ENCODE measurements around the gene PHAF1. TPM values are rescaled to one million over a fixed set of nuclear protein-coding genes. Genes with fewer than 3 reads are reported as not detected.

The PHAF1 gene
- total RNA-seq, 2 experiments from 2014 or later: 11.3 to 14.0 TPM

- H3K4me3 Mint-ChIP-seq: no peak overlapping the region
- H3K36me3 Mint-ChIP-seq (ENCODE audit: low read depth): peaks cover 6% of the 10 kb centered on the region
- no peaks in the 10 kb centered on the region for H3K27me3 Mint-ChIP-seq
- H3K27ac Mint-ChIP-seq: no peak overlapping the region
- ATAC-seq (no peak), DNase-seq (no peak)
- no peaks in the 10 kb centered on the region for H3K9me3 Mint-ChIP-seq
- peaks cover 28% of the 10 kb centered on the region for H3K4me1 Mint-ChIP-seq (ENCODE audit: low read depth)
- intact Hi-C loops (cut with micrococcal nuclease): loop anchor here (5.0 kb wide), 1 partner anchor 97 kb away; no protein-coding TSS in a partner anchor
- ChIA-PET POLR2A (no interaction called here), CTCF (interaction anchor here (1.1 to 3.0 kb wide), 2 partner anchors 41 to 284 kb away, joined by 3 to 12 read pairs; partner anchors contain the start of gene NAE1)
- no peak for TF ChIP-seq CTCF (IDR thresholded peaks at IDR 0.05)
These were observed 5.1 kb downstream of the PHAF1 start for GRCh38 chr16:67114793-67115192.

GRCh38 chr16:67115639-67116038 is 5.9 kb downstream of the PHAF1 start:
- Mint-ChIP-seq H3K4me3 (no peak overlapping the region), H3K27ac (no peak overlapping the region), H3K27me3 (no peaks in the 10 kb centered on the region), H3K36me3 (ENCODE audit: low read depth) (peaks cover 12% of the 10 kb centered on the region), H3K4me1 (ENCODE audit: low read depth) (peaks cover 28% of the 10 kb centered on the region), H3K9me3 (no peaks in the 10 kb centered on the region)
- no peak for TF ChIP-seq CTCF (IDR thresholded peaks at IDR 0.05)
- ATAC-seq: no peak
- ChIA-PET CTCF (interaction anchor here (1.0 to 3.0 kb wide), 4 partner anchors 13 to 285 kb away, joined by 3 to 12 read pairs (median 4); partner anchors contain the start of gene NAE1), POLR2A (interaction anchor here (0.7 kb wide), 1 partner anchor 22 kb away, joined by 3 read pairs; no protein-coding TSS in a partner anchor)
- intact Hi-C loops (cut with micrococcal nuclease): no loop called here
- DNase-seq: no peak

- no peaks in the 10 kb centered on the region for H3K27me3 Mint-ChIP-seq
- no peak overlapping the region for H3K4me3 Mint-ChIP-seq
- no peaks in the 10 kb centered on the region for H3K9me3 Mint-ChIP-seq
- peaks cover 22% of the 10 kb centered on the region for H3K4me1 Mint-ChIP-seq (ENCODE audit: low read depth)
- POLR2A ChIA-PET: interaction anchor here (1.6 kb wide), 1 partner anchor 13 kb away, joined by 3 read pairs; no protein-coding TSS in a partner anchor
- peaks cover 13% of the 10 kb centered on the region for H3K36me3 Mint-ChIP-seq (ENCODE audit: low read depth)
- no peak for DNase-seq
- CTCF ChIA-PET: interaction anchor here (1.0 to 3.0 kb wide), 4 partner anchors 10 to 99 kb away, joined by 3 to 12 read pairs (median 4); no protein-coding TSS in a partner anchor
- ATAC-seq: no peak
- intact Hi-C loops (cut with micrococcal nuclease): no loop called here
- no peak overlapping the region for H3K27ac Mint-ChIP-seq
- TF ChIP-seq CTCF (IDR thresholded peaks at IDR 0.05): no peak
These were observed 6.9 kb downstream of the PHAF1 start for GRCh38 chr16:67116388-67117311.

GRCh38 chr16:67117716-67118115 is 8.0 kb downstream of the PHAF1 start:
- no peak for TF ChIP-seq CTCF (IDR thresholded peaks at IDR 0.05)

More at GRCh38 chr16:67117716-67118115, 8.0 kb downstream of the PHAF1 start:
- Mint-ChIP-seq H3K4me3 (no peak overlapping the region), H3K27me3 (no peaks in the 10 kb centered on the region), H3K4me1 (ENCODE audit: low read depth) (peaks cover 12% of the 10 kb centered on the region), H3K9me3 (no peaks in the 10 kb centered on the region), H3K27ac (no peak overlapping the region), H3K36me3 (ENCODE audit: low read depth) (peaks cover 14% of the 10 kb centered on the region)
- intact Hi-C loops (cut with micrococcal nuclease): no loop called here
- ATAC-seq: no peak
- POLR2A ChIA-PET: interaction anchor here (1.0 to 1.6 kb wide), 2 partner anchors 11 to 12 kb away, joined by 3 read pairs; no protein-coding TSS in a partner anchor
- CTCF ChIA-PET: interaction anchor here (3.3 kb wide), 1 partner anchor 37 kb away, joined by 10 read pairs; no protein-coding TSS in a partner anchor
- DNase-seq: no peak
